Stimulated activated CD8-positive, alpha-beta memory T cell treated with anti-CD3 and anti-CD28 coated beads, Interleukin-4, amount 100 ng/mL, for 48 hours (primary cell): Measurements from ENCODE around the gene PIGU.
A peak's percentile ranks its signal among the peaks of the same experiment; 100 is the strongest.
"Not testable (repeated sequence)": the region's sequence is repeated elsewhere in the genome, so short reads cannot be mapped to it uniquely, and the experiment has no call there.

Experiments used
- DNase-seq: peaks from one replicate; pipeline ENCODE4 v3.0.0-alpha.2; 2020

The PIGU gene

DNA sequence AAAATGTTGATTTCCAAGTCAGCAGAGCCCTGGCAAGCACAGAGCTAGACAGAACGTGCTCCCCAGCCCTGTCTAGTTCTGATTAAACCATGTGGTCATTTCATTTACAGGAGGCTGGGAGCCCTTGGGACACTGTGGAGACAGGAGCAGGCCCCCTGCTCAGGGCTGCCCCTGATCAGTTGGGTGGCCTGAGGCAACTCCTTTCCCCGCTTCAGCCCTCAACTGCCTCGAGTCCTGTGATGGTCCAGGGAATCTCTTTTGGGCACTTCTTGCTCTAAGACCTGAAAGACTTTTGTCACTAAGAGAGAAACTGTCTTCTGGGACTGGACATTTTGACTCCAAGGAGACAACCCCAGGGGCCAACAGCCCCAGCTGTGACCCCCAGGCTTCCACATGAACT lies 147.2 kb downstream of the PIGU start:
- DNase-seq: no peak

DNA sequence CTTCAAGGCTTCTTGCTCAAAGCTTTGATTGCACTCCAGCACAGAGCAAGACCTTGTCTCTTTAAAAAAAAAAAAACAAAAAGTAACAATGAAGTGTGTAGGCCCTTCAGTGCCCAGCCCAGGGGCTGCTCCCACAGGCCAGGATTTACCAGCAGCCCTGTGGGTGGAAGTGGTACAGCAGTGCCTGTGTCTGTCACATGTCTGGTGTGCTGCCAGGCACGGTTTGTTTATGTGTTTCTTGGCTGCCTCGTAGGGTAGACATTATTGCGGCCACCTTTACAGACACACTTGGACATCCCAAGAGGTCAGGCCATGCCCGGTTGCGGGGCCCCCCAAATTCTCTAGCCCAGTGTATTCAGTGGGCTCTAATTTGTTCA lies 148.0 kb downstream of the PIGU start:
- no peak for DNase-seq

DNA sequence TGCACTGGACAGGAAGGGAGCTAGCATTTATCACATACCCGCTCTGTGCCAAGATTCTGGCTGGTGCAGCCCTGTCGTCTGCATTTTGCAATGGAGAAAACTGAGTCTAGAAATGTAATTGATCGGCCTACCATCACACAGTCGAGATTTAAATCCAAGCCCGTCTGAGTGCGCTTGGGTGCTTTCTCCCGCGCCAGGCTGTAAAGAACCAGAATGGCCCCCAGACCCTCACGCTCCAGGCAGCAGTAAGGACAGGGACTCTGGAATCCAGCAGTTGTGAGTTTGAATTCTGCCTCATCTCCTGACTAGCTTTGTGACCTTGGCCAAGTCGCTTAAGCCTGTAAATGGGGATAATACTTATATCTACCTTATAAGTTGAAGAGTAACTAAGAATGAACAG lies 149.9 kb downstream of the PIGU start:
- peak; percentile 9 for DNase-seq

DNA sequence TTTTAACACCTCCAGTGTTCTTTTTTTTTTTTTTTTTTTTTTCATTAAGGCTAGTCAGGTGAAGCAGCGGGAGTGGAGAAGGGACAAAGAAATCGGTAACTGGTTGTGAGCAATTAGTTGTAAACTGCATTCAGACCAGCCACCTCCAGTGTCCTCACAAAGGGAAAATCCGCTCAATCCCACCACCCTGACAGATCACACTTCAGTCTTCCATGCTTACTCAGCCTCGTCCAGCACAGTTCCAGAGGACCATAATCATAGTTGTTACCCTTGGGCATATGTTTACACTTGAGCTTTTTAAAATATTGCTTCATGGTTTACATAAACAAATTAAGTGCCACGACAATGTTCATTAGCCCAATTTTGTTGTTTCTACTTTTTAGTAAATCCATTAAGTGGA lies 150.4 kb downstream of the PIGU start:
- no peak for DNase-seq

DNA sequence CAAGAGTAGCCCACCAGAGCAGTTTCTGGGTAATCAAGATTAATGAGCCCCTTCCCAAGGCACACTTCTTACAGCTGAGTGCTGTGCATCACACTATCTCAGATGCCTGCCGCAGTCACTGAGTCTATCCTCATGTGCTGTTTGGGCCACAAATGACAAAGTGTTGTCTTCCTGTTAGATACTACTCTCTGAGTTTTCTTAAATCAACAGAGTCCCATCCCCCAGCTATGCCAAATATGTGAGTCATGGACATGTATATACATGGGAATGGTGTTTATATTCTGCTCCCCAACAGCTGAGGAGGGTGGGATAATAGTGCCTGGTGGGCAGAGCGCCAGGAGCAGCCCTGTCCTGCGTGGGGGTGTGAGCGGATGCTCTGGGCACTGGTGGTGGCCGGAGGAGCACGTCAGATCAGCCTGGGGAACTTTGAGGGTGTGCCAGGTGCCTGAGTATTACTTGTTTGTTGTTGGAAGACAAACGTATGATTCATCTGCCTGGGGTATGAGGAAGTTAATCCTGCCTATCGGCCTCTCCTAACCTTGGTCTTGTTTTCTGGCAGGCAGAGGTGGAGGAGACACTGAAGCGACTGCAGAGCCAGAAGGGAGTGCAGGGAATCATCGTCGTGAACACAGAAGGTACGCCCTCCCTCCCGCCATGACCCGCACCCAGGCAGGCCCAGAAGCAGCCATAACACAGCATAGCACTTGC lies 151.0 kb downstream of the PIGU start:
- peak; percentile 10 for DNase-seq

DNA sequence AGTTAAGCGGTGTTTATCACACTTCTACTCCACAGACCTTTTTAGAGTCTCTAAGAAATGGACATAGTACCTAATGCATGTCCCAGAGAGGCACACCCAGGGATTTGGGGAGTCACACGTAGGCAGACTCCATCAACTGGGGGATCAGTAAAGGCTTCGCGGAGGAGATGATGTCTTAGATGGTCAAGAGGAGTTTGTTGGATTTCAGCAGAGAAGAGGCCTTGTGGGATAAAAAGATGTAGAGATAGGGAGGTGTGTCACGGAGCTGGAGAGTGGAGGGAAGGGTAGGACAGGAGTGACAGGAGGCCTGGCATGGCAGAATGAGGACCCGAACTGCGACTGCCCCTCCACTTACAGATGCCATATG lies 151.6 kb downstream of the PIGU start:
- DNase-seq: peak; percentile 11

DNA sequence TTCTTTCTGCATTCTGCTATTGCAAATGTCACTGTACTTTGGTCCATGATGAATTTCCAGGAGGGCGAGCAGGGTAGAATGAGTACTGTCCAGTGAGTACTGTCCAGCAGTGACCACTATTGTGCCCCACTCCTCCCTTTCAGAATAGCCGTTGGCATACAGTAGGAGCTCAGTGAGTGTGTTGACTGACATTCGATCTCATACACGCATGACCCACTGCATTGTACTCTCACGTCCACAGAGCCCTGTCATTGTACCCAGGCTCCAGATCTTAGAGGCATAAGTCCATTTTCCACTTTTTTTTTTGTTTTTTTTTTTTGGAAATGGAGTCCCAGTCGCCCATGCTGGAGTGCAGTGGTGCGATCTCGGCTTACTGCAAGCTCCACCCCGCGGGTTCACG lies 152.5 kb downstream of the PIGU start:
- DNase-seq: peak; percentile 6

DNA sequence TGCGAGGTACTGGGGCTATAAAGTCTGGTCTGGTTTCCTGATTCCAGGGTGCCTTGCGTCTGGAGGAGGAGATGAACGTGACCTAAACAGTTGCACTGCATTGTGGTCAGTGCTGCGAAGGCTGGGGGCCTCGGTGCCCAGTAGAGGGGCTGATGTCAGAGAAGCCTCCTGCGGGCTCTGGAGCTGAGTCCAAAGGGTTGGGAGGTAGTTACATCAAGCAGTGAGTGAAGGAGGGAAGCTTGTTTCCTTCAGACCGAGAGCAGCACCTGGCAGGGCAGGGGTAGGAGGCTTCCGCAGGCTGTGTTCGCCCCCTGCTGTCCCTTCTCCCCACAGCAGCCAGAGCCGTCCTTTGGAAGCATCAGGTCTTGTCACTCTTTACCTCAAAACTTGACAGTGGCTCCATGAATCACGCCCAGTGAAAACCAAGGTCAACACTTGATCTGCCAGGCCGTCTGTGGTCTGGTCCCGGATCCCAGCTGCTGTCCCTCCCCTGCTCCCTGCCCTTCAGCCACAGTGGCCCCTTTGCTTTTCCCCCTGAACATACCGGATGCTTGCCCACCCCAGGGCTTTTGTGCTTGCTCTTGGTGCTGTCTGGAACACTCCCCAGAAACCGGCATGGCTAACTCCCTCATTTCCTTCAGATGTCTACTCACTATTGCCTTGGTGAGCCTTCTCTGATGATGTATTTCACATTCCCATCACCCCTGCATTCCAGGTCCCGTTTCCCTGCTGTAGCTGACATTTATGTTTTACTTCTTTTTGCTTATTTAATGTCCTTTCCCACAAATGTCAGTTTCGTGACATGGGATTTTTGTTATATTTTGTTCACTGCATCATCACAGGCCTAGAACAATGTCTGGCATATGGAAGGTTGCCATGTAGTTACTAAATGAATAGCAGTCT lies 153.7 kb downstream of the PIGU start:
- DNase-seq: peak; percentile 73

DNA sequence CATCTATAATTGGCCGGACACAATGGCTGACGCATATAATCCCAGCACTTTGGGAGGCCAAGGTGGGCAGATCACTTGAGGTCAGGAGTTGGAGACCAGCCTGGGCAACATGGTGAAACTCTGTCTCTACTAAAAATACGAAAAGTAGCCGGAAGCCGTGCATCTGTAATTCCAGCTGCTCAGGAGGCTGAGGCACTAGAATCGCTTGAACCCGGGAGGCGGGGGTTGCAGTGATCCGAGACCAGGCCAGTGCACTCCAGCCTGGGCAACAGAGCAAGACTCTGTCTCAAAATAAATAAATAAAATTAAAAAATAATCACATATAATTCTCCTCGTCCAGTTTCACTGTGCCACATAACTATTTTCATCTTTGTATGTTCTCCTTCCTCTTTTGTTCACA lies 157.1 kb downstream of the PIGU start:
- not testable (repeated sequence) for DNase-seq

DNA sequence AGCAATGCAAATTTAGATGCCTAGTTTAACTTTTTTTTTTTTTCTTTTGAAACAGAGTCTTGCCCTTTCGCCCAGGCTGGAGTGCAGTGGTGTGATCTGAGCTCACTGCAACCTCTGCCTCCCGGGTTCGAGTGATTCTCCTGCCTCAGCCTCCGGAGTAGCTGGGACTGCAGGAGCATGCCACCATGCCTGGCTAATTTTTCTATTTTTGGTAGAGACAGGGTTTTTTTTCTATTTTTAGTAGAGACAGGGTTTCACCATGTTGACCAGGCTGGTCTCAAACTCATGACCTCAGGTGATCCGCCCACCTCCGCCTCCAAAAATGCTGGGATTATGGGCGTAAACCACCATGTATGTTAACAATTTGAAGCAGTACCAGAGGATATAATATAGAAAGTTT lies 158.0 kb downstream of the PIGU start:
- peak; percentile 23 for DNase-seq

DNA sequence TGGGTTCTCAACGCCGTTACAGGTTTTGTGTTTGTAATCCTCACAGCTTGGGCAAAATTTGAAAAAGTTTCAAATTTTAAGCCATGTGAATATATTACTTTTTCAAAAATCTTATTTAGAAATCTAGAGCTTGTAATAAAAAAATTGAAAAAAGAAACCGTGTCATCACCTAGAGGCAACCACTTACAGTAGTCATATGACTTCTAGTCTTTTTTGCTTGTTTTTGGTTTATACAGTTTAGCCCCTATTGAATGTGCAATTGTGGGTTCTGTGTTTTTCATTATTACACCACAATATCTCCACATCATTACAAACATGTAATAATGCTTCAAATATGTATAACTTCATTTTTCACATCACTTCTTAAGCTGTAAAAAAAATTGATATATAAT lies 159.8 kb downstream of the PIGU start:
- no peak for DNase-seq

DNA sequence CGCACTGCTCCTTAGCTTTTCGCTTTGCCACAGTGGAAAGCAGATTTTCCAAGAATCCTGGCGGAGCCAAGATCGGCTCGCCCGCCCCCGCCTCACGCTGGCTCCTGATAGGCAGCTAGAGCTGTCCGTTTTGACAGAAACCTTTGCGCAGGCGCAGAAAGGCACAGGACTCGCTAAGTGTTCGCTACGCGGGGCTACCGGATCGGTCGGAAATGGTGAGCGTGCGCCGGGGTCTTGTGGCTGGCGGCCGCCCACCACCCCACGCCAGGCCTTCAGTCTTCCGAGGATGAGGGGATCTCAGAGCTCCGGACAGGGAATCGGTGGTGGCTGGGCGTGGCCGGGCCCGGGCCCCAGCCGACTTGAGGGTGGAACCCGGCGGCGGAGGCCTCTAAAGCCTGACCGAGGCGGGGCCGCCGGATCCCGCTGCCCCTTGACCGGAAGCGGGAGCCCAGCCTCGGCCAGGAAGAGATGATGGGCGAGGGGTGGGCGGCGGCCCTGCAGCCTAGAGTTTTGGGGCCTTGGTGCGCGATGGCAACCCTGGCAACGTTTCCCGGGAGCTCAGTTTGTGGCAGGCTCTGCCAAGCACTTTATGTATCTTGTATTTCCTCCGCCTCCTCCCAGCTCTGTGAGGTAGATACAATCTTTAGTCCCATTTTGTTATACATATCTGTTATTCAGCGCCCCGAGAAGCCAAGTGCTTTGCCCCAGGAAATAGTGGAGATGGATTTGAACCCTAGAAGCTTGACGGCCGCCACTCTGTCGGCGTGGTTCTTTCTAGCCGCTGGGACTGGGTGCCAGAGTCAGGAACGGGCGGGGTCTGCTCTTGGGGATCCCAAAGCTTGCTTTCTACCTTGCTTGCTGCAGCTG lies 160.4 kb downstream of the PIGU start, which contains the start of gene DYNLRB1:
Gene DYNLRB1, plus strand, starts transcription at position 176 of the 867 bp plus-strand sequence. Its CDS starts 37 bp downstream, at position 213.
- peak; percentile 98 for DNase-seq

DNA sequence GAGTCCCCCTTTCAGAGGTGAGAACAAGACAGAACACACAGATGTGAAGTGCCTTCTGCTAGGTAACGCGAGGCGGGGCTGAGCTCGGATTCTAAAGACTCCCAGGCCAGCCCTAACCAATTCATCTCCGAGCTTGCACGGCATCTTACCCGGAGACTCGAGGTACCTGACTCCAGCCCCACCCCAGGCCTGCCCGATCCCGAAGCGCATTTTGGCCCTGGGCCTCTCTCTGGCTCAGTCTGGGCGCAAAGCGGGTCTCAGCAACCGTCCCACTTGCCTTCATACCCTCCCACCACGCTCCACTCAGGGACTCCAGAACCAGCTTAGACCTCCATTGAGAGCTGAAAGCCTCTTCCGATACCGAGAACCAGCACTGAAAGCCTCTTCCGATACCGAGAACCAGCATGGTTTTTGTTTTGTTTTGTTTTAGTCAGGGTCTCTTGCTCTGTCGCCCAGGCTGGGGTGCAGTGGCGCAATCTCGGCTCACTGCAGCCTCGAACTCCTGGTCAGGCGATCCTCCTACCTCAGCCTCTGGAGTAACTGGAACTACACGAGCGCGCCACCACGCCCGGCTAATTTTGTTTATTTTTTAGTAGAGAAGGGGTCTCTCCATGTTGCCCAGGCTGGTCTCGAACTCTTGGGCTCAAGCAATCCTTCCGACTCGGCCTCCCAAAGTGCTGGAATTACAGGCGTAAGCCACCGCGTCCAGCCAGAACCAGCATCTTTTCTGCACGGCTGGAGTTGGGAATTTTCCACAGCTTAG lies 161.2 kb downstream of the PIGU start:
- peak; percentile 82 for DNase-seq

DNA sequence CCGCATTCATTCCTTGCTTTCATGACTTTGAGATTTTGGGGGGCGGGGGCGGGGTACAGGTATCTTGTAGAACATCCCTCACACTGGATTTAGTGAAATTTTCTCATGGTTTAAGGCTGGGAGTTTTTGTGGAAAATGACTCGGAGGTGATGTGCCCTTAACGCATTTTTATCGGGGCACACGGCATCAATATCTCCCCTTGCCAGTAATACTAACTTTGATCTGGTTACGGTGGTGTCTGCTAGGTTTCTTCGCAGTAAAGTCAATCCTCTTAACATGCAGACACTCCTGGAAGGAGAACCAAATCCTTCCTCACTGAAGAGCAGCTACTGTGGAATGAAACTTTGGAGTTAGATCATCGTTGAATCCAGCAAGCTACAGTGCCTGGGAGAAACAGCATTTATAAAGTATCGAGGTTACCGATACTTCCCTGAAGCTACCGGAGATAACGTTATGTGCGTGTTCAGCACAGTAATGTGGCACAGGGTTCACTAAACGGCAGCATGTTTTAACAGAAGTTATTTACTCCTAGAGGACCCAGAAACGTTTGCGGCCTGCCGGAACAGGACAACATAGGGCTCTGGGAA lies 161.9 kb downstream of the PIGU start:
- DNase-seq: no peak

DNA sequence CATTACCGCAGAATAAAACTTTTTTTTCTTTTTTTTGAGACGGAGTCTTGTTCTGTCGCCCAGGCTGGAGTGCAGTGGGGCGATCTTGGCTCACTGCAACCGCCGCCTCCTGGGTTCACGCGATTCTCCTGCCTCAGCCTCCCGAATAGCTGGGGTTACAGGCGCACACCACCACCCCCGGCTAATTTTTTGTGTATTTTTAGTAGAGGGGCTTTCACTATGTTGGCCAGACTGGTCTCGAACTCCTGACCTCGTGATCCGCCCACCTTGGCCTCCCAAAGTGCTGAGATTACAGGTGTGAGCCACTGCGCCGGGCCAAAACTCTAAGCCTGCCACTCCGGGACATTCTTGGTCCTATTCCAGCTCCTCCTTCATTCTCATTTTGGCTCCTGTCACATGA lies 162.9 kb downstream of the PIGU start:
- DNase-seq: not testable (repeated sequence)

DNA sequence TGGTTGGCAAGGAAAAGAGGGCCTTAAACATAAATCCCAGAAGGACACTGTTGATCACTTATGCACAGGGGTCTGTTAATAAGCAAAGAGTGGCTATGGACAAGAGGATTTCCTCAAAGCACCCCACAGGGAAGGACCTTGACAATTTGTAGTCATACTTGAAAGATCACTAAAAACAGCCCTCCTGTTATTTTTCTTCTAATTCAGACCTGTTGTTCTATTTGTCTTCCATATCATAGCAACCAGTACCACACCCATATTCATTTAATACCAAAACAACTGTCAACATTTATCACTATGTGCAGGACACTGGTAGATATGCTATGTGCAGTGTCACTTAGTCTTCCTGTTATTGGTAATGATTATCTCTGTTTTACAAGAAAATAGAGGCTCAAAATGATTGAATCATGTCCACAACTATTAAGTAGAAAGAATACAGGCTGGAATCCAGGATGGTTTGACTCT lies 163.9 kb downstream of the PIGU start:
- no peak for DNase-seq

DNA sequence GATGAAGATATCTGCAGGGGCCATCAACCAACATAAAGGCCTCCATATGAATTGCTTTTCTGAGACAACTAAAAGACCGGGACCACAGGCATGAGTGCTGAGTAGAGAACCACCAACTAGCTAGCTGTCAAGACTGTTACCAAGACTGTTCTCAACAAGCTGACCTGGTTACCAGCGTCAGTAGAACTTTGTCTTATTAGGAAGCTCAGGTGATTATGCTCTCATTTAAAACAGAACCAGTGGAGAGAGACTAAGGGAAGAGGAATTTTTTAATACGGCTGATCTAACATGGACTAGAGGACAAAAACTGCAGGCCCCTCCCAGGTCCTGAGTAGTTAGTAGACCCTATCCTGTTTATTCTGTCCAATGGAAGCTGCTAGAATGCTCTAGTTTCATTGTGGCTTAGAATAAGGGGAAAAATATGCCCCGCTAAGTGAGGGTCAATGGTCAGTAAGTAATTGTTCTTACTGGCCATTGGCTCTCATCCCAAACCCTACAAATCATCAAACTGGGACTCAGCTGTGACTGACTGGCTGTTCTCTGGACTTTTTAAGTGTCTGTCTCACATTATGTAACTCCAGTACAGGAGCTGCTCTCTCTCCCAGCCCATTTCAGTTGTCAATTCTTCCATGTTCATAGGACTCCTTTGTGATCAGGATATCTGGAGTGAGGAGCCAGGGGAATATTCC lies 164.5 kb downstream of the PIGU start:
- DNase-seq: no peak

DNA sequence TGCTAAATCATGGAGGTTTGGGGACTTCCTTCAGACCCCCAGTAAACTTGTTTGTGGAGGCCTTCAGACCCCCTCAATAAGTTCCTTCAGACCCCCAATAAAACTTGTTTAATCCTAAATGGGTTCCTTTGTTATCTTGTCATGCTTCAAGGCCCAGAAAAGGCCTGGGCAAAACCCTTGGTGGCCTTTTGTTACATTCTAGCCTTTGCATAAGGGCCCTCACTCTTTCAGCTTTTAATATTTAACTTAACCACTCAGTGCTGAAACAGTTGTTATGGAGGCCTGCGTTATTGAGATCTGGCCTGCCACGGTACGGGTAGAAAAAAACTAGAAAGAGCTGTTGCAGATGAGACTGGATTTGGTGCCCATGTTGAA lies 165.0 kb downstream of the PIGU start:
- no peak for DNase-seq

DNA sequence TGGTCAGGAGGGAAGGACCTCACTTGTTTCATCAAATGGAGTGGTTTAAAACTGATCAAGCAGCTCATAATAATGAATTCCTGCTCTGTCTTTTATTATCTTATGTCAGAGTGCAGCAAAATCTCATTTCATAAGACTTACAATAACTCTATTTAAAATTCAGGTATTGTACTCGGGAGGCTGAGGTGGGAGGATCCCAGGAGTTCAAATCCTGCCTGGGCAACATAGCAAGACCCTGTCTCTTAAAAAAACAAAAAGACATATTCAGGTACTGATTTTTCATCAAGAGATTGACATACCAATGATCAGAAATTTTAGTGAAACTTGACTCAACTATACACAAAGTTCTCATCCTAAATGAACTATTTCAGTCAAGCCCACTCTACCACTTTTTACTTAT lies 166.3 kb downstream of the PIGU start:
- DNase-seq: no peak
